HG02884 (cell line): ENCODE measurements around the gene APOL4.
"Not testable (repeated sequence)": the region's sequence is repeated elsewhere in the genome, so short reads cannot be mapped to it uniquely, and the experiment has no call there.

Source experiments
- ATAC-seq: cut with Tn5 transposase; IDR thresholded peaks from one replicate; pipeline ENCODE4 v1.9.1; 2021; ENCODE audit warnings: mild to moderate bottlenecking, moderate library complexity; ENCODE audit not compliant: unreplicated experiment

APOL4 gene

GRCh38 chr22:36156515-36157419 lies 44.8 kb downstream of the APOL4 start:
- no peak for ATAC-seq

- ATAC-seq: no peak
Observed at GRCh38 chr22:36156119-36156514, 45.5 kb downstream of the APOL4 start.

GRCh38 chr22:36155702-36156101 lies 45.9 kb downstream of the APOL4 start:
- ATAC-seq: no peak

- ATAC-seq: no peak
Observed at GRCh38 chr22:36154423-36154945, 47.1 kb downstream of the APOL4 start.

- no peak for ATAC-seq
Observed at GRCh38 chr22:36153501-36154422, 47.8 kb downstream of the APOL4 start.

- ATAC-seq: not testable (repeated sequence)
Observed at GRCh38 chr22:36152821-36153220, 48.8 kb downstream of the APOL4 start.

- ATAC-seq: no peak
Observed at GRCh38 chr22:36152088-36152487, 49.5 kb downstream of the APOL4 start.

- ATAC-seq: no peak
Observed at GRCh38 chr22:36151006-36151595, 50.5 kb downstream of the APOL4 start.

- no peak for ATAC-seq
Observed at GRCh38 chr22:36149441-36149840, 52.2 kb downstream of the APOL4 start.

- no peak for ATAC-seq
Observed at GRCh38 chr22:36148411-36148810, 53.2 kb downstream of the APOL4 start.

GRCh38 chr22:36147196-36147791 lies 54.3 kb downstream of the APOL4 start:
- ATAC-seq: no peak

GRCh38 chr22:36145881-36146280 lies 55.7 kb downstream of the APOL4 start:
- ATAC-seq: no peak

- ATAC-seq: no peak
Observed at GRCh38 chr22:36144886-36145541, 56.6 kb downstream of the APOL4 start.

- no peak for ATAC-seq
Observed at GRCh38 chr22:36143956-36144355, 57.7 kb downstream of the APOL4 start.

- no peak for ATAC-seq
Observed at GRCh38 chr22:36143066-36143815, 58.4 kb downstream of the APOL4 start.

GRCh38 chr22:36141481-36141880 lies 60.1 kb downstream of the APOL4 start:
- no peak for ATAC-seq
